Measurements from ENCODE around the gene ZBTB20.

Gene ZBTB20

GRCh38 chr3:114481113-114481512, 666.0 kb downstream of the ZBTB20 start:
- TF ChIP-seq PPARA (CRISPR knock-in tag; IDR thresholded peaks at IDR 0.05; ENCODE audit: borderline replicate concordance) (no peak), ZFP3 (CRISPR knock-in tag; IDR thresholded peaks at IDR 0.05) (no peak), RARB (CRISPR knock-in tag; IDR thresholded peaks at IDR 0.05) (no peak), PATZ1 (CRISPR knock-in tag; IDR thresholded peaks at IDR 0.05; ENCODE audit: borderline replicate concordance) (no peak), ARNTL (CRISPR knock-in tag; IDR thresholded peaks at IDR 0.05; ENCODE audit: borderline replicate concordance, low read depth) (no peak), OSR1 (CRISPR knock-in tag; IDR thresholded peaks at IDR 0.05) (no peak), CREB5 (CRISPR knock-in tag; IDR thresholded peaks at IDR 0.05; ENCODE audit: low read depth) (no peak), GLIS3 (CRISPR knock-in tag; IDR thresholded peaks at IDR 0.05) (no peak), ZFP30 (CRISPR knock-in tag; IDR thresholded peaks at IDR 0.05) (no peak), TSHZ2 (CRISPR knock-in tag; IDR thresholded peaks at IDR 0.05) (no peak), CSDC2 (CRISPR knock-in tag; IDR thresholded peaks at IDR 0.05) (no peak)

GRCh38 chr3:114480442-114480841, 666.6 kb downstream of the ZBTB20 start:
- no peak for ATAC-seq
- no peak for TF ChIP-seq CSDC2 (CRISPR knock-in tag; IDR thresholded peaks at IDR 0.05)
- TF ChIP-seq POU6F1 (CRISPR knock-in tag; IDR thresholded peaks at IDR 0.05; ENCODE audit: borderline replicate concordance, low read depth): no peak
- no peak for TF ChIP-seq ZNF565 (CRISPR knock-in tag; conservative IDR thresholded peaks at IDR 0.05; ENCODE audit: low read depth)
- TF ChIP-seq ZC3H10 (CRISPR knock-in tag; IDR thresholded peaks at IDR 0.05): no peak
- TF ChIP-seq TSHZ2 (CRISPR knock-in tag; IDR thresholded peaks at IDR 0.05): no peak
- no peak for TF ChIP-seq TCF4 (CRISPR knock-in tag; IDR thresholded peaks at IDR 0.05; ENCODE audit: borderline replicate concordance)
- no peak for TF ChIP-seq CREB5 (CRISPR knock-in tag; IDR thresholded peaks at IDR 0.05; ENCODE audit: low read depth)
- TF ChIP-seq ZFP3 (CRISPR knock-in tag; IDR thresholded peaks at IDR 0.05): no peak
- no peak for TF ChIP-seq GLIS3 (CRISPR knock-in tag; IDR thresholded peaks at IDR 0.05)

More at GRCh38 chr3:114481113-114481512, 666.0 kb downstream of the ZBTB20 start:
- ATAC-seq: no peak

- no peak for ATAC-seq
- TF ChIP-seq POU6F1 (CRISPR knock-in tag; IDR thresholded peaks at IDR 0.05; ENCODE audit: borderline replicate concordance, low read depth): no peak
- no peak for TF ChIP-seq PATZ1 (CRISPR knock-in tag; IDR thresholded peaks at IDR 0.05; ENCODE audit: borderline replicate concordance)
- TF ChIP-seq CREB5 (CRISPR knock-in tag; IDR thresholded peaks at IDR 0.05; ENCODE audit: low read depth): no peak
- no peak for TF ChIP-seq ISL1 (CRISPR knock-in tag; IDR thresholded peaks at IDR 0.05)
- TF ChIP-seq TCF4 (CRISPR knock-in tag; IDR thresholded peaks at IDR 0.05; ENCODE audit: borderline replicate concordance): no peak
- TF ChIP-seq ZNF565 (CRISPR knock-in tag; conservative IDR thresholded peaks at IDR 0.05; ENCODE audit: low read depth): no peak
- no peak for TF ChIP-seq ARNTL (CRISPR knock-in tag; IDR thresholded peaks at IDR 0.05; ENCODE audit: borderline replicate concordance, low read depth)
- TF ChIP-seq BACH2 (CRISPR knock-in tag; IDR thresholded peaks at IDR 0.05; ENCODE audit: borderline replicate concordance): no peak
- no peak for TF ChIP-seq ESRRG (CRISPR knock-in tag; IDR thresholded peaks at IDR 0.05)
- no peak for TF ChIP-seq ZFP30 (CRISPR knock-in tag; IDR thresholded peaks at IDR 0.05)
- TF ChIP-seq PPARA (CRISPR knock-in tag; IDR thresholded peaks at IDR 0.05; ENCODE audit: borderline replicate concordance): no peak
Measured at GRCh38 chr3:114478801-114479200, 668.3 kb downstream of the ZBTB20 start.

Measured in SK-N-SH treated with all-trans-retinoic acid at 6 μM for 48 hours (cell line).